Epidermal melanocyte (primary cell): ENCODE measurements around the gene CBFB.

Source experiments
- DNase-seq: peaks from one replicate; pipeline ENCODE4 v3.0.0; 2011; ENCODE audit warnings: low spot score; ENCODE audit not compliant: insufficient read length

Gene CBFB

GRCh38 chr16:67128417-67128816 lies 99.5 kb downstream of the CBFB start:
- no peak for DNase-seq

GRCh38 chr16:67128887-67129286 lies 99.9 kb downstream of the CBFB start:
- no peak for DNase-seq

- DNase-seq, result no peak
Observed at GRCh38 chr16:67129422-67129821, 100.5 kb downstream of the CBFB start.

DNA sequence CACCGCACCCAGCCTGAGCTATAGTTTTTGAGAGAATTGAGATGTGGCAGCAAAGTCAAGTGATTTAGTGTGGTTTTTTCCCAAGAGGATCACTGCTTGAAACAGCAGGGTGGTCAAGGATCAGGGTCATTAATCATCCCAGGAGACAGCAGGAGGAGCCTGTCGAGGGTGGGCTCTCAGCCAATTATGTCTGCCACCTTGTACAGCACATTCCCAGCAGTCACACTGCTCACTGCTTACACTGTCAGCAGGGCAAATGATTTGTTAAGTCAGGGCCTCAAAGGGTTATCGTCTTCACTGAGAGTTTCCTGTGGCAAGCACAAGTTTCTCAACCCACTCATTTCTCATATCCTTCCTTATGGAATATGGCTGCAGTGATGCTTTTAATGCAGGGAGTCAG lies 108.7 kb downstream of the CBFB start:
- no peak for DNase-seq

- no peak for DNase-seq
Observed at GRCh38 chr16:67141391-67141790, 112.4 kb downstream of the CBFB start.

- no peak for DNase-seq
Observed at GRCh38 chr16:67142342-67142741, 113.4 kb downstream of the CBFB start.

- DNase-seq, result no peak
Observed at GRCh38 chr16:67144943-67145342, 116.0 kb downstream of the CBFB start.

GRCh38 chr16:67145746-67146145 lies 116.8 kb downstream of the CBFB start:
- DNase-seq, result no peak

GRCh38 chr16:67146523-67147357 lies 117.8 kb downstream of the CBFB start:
- DNase-seq, result no peak

- DNase-seq, result no peak
Observed at GRCh38 chr16:67147437-67148140, 118.6 kb downstream of the CBFB start.

GRCh38 chr16:67148221-67148620 lies 119.3 kb downstream of the CBFB start:
- DNase-seq, result no peak

GRCh38 chr16:67148656-67149275 lies 119.8 kb downstream of the CBFB start:
- DNase-seq, result no peak

GRCh38 chr16:67149276-67150046 lies 120.5 kb downstream of the CBFB start:
- DNase-seq, result no peak

GRCh38 chr16:67150047-67150832 lies 121.3 kb downstream of the CBFB start:
- DNase-seq, result peak; percentile 51
